ENCODE results near the gene PTPRG.

Gene PTPRG

DNA sequence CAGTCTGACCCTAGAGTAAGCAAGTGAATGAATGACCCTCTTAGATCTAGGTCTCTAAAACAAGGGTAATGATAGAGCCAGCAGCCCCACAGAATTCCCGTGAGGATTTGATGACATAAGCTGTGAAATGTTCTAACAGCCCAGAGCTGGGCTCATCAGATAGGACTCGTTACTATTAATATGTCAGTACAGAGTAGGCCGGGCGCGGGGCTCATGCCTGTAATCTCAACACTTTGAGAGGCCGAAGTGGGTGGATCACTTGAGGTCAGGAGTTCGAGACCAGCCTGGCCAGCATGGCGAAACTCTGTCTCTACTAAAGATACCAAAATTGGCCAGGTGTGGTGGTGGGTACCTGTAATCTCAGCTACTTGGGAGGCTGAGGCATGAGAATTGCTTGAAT lies 621.7 kb downstream of the PTPRG start:
- TF ChIP-seq CTCF (IDR thresholded peaks at IDR 0.05; ENCODE audit: insufficient read depth, low read depth, low read length, missing control alignments), result no peak
- H3K4me3 ChIP-seq (ENCODE audit: low read depth, low read length), result no peak overlapping the region
- no peak for DNase-seq (ENCODE audit: low read depth)

DNA sequence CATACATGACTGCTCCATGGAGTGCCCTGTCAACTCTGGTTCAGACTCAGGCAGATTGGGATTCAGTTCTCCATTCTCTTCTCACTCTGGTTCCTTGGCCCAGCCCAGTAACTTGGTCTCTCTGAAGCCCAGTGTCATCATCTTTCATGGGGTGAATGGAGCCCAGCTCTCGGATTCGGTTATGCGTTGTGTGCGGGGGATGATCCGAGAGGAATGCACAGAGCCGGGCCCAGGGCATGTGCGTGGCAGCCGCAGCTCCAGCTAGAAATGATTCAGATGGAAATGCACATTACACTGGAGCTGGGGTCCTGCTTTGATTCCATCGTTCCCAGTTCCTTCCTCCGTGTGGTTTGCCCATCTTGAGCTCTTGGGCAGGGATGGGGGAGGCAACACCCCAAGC lies 622.6 kb downstream of the PTPRG start:
- no peak for DNase-seq (ENCODE audit: low read depth)
- TF ChIP-seq CTCF (IDR thresholded peaks at IDR 0.05; ENCODE audit: insufficient read depth, low read depth, low read length, missing control alignments), result no peak
- H3K4me3 ChIP-seq (ENCODE audit: low read depth, low read length), result no peak overlapping the region

GRCh38 chr3:62184559-62184958 lies 623.2 kb downstream of the PTPRG start:
- DNase-seq (ENCODE audit: low read depth), result no peak

DNA sequence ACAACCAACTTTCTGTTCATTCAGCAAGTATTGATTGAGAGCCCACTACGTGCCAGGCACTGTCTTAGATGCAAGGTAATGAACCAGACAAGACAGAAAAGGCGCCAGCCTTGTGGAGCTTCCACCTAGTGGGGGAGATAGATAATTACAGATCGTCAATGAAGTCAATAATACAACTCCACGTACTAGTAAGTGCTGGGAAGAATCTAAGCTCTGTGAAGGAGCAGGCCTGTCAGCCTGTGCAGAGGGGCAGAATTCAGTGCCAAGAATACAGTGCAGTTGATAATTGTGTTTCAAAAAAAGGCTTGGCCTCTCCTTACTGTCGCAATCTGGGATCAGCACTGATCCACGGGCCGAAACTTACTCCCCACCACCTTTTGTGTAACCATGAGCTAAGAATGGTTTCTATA lies 625.7 kb downstream of the PTPRG start:
- H3K4me3 ChIP-seq (ENCODE audit: low read depth, low read length), result no peak overlapping the region
- peak; percentile 17 for TF ChIP-seq CTCF (IDR thresholded peaks at IDR 0.05; ENCODE audit: insufficient read depth, low read depth, low read length, missing control alignments)
- peak; percentile 15 for DNase-seq (ENCODE audit: low read depth)

More at GRCh38 chr3:62184559-62184958, 623.2 kb downstream of the PTPRG start:
- TF ChIP-seq CTCF (IDR thresholded peaks at IDR 0.05; ENCODE audit: insufficient read depth, low read depth, low read length, missing control alignments), result no peak
- H3K4me3 ChIP-seq (ENCODE audit: low read depth, low read length), result no peak overlapping the region

- peak; percentile 80 for DNase-seq (ENCODE audit: low read depth)
- no peak overlapping the region for H3K4me3 ChIP-seq (ENCODE audit: low read depth, low read length)
- TF ChIP-seq CTCF (IDR thresholded peaks at IDR 0.05; ENCODE audit: insufficient read depth, low read depth, low read length, missing control alignments), result peak; percentile 70
Measured at GRCh38 chr3:62188681-62189375, 627.5 kb downstream of the PTPRG start.

- DNase-seq (ENCODE audit: low read depth), result no peak
- H3K4me3 ChIP-seq (ENCODE audit: low read depth, low read length), result no peak overlapping the region
- no peak for TF ChIP-seq CTCF (IDR thresholded peaks at IDR 0.05; ENCODE audit: insufficient read depth, low read depth, low read length, missing control alignments)
Measured at GRCh38 chr3:62189376-62189698, 628.0 kb downstream of the PTPRG start.

DNA sequence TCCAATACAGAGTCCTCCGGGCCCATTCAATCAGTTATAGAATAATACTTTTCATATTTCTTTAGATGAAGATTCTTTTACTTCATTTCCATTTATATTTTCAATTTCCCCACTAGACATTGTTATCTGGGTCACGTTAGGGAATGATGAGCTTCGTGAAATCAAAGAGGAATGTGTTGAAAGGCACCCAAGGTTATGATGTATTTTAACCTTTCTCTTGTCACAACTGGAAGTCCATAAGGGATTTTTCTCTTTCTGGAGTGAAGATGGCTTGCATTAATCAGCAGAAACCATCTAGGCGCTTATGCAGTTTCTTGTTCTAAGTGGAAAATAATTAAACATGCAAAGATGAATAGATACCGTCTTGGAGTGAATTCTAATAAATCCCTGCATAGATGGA lies 631.5 kb downstream of the PTPRG start:
- no peak for TF ChIP-seq CTCF (IDR thresholded peaks at IDR 0.05; ENCODE audit: insufficient read depth, low read depth, low read length, missing control alignments)
- no peak for DNase-seq (ENCODE audit: low read depth)
- H3K4me3 ChIP-seq (ENCODE audit: low read depth, low read length), result no peak overlapping the region

Measured in GM12865 (cell line).